Measurements from ENCODE around the gene GDF2.
A peak's percentile ranks its signal among the peaks of the same experiment; 100 is the strongest.

The GDF2 gene

DNA sequence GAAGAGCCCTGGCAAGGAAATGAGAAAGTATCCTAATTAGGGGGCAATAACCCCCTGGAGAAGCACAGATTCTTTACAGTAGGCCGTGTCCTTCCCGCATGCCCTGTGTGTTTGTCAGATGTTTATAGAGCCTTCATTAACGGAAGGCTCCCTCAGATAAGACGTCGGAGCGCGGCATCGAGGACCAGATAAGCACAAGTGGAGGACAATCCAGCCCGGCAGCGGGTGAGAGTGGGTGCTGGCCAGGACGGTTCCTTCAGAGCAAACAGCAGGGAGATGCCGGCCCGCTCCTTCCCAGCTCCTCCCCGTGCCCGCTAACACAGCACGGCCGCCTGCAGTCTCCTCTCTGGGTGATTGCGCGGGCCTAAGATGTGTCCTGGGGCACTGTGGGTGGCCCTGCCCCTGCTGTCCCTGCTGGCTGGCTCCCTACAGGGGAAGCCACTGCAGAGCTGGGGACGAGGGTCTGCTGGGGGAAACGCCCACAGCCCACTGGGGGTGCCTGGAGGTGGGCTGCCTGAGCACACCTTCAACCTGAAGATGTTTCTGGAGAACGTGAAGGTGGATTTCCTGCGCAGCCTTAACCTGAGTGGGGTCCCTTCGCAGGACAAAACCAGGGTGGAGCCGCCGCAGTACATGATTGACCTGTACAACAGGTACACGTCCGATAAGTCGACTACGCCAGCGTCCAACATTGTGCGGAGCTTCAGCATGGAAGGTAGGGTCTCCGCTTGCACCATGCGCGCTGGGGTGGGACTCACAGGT, at the start of gene GDF2:
Gene GDF2 (plus strand): TSS at position 155 of the 762 bp plus-strand sequence. CDS start 215 bp downstream, at position 370.
- DNase-seq: peak; percentile 59

DNA sequence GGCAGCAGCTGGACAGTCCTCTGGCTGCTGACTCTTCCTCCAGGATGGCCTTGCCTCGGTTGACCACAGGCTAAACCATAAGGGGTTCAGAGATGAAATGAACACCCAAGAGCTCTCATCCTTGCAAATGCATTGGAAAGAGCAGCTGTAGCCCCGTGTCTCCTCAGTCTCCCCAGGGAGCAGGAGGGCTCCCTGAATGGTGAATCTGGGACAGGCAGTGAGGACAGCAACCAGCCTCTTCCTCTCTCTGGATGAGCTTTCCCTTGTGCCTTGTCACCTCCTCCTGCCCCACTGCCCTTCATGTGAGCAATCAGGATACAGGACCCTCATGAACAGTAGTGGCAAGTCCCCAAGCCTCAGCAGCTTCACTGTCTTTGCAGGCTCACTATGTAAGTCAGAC, 46.2 kb upstream of the GDF2 start:
- DNase-seq: no peak

DNA sequence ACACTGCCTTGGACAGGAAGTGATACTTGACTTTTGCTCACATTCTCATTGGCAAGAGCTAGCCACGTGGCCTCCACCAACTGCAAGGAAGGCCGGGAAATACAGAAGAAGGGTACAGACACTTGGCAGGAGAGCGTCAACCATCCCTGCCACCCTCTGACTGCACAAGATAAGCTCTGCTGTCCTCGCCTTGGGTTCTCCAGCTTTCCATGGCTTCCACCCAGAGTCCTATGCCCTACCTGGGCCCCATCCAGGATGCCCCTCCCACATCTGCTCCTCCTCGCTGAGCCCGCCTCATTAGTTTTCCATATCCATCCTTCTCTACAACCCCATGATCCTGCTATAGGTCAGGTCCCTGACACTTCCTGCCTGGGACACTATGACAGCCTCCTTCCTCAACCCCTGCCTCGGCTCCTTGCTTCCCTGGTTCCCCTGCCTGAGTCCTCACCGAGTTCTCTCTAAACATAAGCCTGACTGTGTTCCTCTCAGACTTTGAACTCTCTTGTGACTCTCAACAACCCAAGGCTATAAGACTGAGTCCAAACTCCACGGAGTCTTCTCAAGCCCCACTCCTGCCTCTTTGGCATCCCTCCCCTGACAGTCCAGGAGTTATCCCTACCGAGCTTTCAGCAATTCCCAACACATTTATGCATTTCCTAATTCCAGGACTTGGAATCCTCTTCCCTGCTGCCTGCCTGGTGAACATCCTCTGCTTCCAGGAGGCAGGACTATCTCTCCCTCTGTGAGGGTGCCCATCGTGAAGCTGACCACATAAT, 45.5 kb upstream of the GDF2 start:
- DNase-seq: no peak

DNA sequence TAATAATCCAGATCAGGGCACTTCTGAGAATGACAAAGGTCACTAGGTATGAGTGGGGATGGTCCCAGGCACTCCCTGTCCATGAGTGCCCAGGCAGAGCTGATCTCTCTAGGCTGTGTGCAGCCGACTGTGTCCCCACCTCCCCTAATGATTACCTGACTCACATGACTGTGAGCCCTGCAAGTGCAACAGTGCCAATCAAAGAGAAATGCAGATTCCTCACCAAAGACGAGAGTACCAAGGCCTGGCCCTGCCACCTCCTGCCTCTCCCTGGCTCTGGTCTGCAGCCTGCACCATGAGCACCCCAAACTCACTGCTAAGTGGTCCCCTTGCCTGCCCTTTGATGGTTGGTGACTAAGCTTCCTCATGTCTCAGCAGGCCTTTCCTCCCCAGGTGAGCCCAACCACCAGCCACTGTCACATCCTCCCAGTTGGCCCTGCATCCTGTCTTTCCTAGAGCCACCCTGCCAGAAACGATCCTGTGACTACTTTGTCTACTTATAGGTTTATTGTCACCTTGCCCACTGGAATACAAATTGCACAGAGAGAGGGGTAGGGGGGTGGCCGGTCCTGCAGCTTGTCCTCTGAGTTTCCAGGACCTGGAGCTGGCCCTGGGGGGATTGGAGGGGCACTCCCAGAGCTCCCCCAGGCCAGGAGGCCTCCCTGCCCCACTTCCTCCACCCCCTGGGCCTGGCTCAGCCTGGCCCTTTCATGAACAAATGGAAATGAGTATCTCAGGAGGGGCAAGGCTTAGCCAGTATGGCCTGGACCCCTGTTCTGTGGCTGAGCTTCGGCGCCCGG, 44.7 kb upstream of the GDF2 start:
- no peak for DNase-seq

DNA sequence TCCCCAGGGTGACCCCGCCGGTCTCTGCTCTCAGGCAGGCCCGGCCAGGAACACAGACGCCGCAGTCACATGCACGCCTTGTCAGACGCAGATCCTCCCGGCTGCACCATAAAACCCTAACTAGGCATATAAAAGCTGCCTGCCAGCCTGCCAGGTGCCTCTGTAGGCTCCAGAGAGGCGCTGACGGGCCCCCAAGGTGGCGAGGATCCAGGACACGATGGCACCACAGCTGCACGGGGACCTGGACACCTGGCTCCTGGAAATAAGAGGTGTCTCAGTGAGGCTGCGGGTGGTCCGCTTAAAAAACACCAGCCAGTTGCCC, 44.1 kb upstream of the GDF2 start:
- no peak for DNase-seq

DNA sequence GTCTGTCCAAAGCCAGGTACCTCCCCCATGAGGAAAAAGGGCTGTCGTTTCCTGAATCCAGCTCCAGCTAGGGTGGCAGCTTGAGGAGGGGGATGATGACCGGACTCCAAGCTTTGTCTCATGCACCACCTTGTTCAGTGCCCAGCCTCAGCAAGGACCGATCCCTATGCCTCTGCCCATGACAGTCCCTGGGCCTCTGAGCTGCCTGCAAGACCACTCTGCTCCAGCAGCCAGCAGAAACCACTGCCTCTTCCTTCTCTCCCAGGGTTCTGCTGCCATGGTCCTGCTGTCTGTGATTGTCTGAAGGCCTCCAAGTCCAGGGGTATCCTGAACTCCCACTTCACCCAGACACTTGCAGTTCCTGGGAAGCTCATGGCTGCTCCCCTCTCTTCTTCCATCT, 43.5 kb upstream of the GDF2 start:
- DNase-seq: no peak

DNA sequence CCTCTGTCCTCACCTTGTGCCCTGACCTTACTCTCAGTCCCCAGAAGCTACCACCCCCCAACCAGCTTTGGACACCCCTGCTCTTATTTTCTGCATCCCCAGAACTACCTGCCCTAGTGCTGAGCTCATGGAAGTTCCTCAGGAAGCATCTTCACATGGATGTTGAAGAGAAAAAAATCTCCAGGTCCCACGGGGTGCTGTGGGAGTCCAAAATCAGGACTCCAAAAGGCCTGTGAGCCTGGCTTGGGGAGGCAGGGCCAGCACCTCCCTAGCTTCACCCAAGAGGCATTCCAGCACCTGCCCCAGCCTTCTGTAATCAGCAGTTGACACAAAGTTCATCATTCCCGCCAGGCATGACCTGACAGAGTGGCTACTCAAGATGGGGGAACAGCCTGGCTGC, 43.0 kb upstream of the GDF2 start:
- no peak for DNase-seq

DNA sequence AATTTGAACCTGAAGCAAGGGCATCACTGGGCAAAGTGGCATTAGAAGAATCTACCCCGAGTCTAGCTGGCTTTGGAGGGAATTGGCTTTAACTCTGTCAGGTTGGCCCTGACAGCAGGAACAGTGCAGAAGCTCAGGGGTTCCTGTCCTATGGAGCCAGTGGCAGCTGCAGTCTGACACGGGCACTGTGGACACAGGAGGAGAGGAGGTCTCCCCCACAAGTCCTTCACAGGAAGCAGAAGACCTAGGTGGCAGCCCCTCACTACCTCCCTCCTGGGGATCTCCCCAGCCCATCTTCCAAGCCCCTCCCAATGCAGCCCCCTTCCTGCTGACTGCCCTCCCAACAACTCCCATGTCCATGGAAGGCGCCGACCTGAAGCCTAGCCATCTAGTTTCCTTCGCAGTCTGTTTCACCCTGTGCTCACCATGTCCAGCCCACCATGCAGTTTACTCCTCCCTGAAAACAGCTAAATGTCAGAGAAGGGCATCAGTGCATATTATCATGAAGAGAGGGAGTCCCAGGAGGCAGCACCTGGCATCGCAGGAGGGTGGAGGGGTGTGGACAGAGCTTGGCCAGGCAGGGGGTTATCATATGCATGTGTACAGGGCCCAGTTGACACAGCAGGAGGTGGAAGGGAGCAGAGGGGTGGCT, 40.1 kb upstream of the GDF2 start:
- DNase-seq: no peak

DNA sequence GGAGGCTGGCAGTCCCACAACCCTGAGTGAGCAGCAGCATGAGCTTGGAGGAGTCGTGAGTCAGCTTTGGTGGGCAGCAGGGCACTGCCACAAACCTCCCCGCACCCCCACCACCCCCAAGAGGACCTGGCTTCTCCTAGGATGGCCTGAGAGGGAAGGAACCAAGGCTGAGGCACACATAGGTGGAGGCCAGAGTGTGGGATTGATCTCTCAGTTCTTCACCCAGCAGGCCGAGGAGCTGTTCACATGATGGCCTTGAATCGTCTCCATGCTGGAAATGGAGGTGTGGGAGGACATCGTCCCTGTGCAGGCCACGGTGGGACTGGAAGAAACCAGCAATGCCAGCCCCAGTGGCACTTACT, 39.6 kb upstream of the GDF2 start:
- no peak for DNase-seq

DNA sequence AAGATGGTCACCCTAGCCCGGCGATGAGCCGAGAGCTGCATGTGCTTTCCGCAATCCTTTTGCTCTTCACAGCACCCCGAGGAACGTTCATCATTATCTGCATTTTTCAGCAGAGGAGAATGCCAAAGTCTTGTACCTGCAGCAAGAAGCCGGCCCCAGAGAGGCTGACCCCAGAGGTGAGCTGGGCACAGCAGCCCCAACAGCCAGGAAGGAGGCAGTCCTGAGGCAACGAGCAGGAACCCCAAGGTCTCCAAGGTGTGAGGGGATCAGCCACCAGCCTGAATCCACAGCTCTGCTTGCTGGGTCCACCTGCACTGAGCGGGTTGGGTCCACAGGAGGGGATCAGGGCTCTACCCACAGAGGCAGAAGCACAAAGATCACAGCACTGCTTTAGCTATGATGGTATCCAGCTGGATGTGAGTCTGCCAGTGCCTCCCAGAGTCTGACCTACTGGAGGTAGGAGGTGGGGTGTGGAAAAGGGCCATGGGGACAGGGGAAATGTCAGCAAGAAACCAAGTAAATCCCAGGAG, 39.1 kb upstream of the GDF2 start:
- DNase-seq: no peak

DNA sequence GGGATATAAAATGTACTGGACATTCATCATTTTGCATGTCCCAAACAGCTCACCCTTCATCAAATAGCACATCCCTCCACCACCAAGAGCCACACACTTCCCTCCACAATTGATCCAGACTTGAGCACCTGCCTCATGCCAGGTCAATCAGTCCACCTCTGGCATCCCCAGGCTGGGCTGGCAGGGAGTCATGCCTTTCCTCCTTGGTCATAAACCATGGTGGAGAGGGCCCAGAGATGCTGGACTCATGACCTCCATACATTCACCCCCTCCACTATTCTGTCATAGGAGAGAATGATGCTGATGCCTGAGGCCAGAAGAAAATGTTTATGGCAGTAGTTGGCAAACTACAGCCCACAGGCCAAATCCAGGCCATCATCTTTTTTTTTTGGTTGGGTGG, 38.4 kb upstream of the GDF2 start:
- DNase-seq: no peak

DNA sequence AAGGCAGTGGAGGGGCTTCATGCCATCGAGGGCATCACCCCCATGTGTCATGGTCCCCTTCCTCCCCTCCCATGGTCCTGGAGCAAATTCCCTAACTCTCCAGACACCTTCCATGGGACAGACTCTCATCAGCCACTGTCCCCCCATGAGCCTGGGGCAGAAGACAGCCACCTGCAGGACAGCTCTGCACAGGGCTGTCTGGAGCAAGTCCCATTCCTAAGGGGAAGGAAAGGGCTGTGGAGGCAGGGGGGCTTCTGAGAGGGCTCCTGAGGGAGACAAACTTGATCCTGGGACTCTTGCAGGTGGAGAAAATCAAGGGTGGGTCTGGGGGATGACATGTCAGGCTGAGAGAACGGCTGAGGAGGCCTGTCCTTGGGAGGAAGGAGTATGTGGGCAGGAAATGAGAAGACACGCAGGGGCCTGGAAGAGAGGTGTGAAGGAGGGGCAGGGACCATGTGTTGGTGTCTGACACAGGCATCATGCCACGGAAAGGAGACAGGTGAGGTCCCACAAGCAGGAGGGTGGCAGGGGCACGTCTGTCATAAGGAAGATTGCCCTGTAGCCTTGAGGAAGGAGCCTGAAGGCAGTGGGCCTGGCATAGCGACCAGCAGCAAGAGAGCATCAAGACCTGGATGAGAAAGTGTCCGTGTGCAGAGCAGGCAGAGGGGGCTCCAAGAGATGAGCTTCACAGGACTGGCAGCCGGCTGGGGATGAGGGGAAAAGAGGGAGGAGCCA, 36.7 kb upstream of the GDF2 start:
- DNase-seq: no peak

DNA sequence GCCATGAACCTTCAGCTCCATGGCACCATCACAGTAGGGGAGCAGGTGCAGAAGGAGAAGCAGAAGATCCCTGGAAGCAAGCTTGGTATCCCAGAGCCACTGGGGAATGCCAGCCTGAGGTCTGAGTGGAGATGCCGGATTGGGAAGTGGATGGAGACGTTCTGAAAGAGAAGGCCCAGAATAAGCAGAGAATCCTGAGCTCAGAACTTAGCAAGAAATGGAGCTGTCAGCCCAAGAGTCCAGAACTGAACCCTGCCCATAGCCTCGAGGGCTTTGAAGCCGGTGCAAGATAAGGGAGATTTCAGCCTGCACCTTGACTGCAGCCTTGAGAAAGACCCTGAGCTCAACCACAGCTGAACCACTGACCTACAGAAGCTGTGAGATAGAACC, 36.1 kb upstream of the GDF2 start:
- DNase-seq: no peak

DNA sequence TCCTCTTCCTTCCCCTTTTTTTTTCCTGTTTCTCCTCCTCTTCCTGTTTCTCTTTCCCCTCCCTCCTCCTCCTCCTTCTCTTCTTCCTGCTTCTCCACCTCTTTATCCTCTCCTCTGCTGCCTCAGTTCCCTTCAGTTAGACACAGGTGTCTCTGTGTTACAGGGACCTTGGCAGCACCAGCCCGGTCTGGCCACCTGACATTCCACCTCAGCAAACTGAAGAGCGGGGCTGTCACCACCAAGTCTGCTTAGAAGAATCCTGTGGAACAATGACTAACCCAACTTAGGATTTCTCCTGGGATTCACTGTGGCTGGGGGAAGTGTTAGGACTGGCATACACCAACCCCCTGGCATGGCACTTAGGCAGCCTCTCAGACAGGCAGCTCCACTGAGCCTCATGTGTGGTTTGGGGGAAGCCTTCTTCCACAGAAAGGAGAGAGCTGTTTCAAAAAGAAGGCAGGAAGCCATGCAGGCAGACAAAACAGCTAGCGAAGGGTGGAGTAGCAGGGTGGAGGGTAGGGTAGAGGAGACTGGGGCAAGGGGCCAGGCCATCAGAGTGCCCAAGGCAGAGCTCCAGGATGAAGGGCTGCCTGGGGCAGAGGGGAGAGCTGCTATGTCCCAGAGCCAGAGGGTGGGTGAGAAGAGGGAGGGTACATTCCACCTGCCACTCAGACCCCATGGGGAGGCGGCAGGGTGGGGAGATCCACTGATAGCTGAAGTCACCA, 35.5 kb upstream of the GDF2 start:
- DNase-seq: no peak

DNA sequence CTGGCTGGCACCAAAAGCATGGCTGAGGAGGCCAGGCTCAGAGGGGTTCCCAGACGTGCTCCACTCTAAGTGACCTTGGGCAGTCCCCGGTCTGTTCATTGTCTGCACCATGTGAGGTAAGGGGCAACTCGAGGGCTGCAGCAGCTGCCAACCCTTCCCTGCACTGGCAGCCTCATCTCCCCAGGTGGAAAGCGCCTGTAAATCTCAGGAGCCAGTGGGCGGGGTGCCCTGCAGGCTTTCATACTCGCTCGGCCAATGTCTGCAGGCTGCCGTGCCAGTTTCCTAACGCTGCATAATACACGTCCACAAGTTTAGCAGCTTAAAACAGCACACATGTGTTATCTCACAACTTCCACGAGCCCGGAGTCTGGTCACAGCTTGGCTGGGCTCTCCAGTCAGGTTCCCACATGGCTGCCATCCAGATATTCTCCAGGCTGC, 34.9 kb upstream of the GDF2 start:
- DNase-seq: no peak

DNA sequence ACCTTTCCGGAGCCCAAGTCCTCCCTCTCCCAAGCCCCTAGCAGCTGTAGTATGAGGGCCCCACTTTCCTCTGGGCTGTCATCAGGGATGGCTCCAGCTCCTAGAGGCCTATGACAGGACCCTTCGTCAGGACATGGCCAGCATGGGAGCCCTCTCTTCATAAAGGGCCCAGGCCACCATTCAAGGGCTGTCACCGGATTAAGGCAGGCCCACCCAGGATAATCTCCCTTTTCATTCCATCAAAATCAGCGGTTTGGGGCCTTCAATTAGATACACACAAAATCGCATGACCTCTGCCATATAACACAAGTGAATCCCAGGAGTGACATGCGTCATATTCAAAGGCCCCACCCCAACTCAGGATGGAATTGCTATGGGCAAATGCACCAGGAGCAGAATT, 34.4 kb upstream of the GDF2 start:
- DNase-seq: no peak

DNA sequence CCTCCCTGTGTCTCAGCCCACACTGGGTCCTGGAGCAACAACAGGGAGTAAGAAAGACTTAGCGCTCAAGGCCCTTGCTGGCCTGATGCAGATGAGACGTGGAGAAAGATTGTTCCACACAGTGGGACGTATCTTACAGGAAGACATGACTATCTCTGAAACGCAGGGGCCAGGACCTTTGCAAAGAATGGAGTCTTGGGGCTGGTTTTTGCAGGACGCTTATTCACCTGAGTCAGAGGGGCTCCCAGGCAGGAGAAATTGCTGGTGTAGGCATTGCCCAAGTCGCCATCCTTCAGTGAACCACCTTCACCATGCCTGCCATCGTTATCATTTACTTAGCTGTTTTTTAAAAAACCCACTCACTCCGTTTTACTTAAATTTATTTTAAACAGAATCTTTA, 34.0 kb upstream of the GDF2 start:
- no peak for DNase-seq

DNA sequence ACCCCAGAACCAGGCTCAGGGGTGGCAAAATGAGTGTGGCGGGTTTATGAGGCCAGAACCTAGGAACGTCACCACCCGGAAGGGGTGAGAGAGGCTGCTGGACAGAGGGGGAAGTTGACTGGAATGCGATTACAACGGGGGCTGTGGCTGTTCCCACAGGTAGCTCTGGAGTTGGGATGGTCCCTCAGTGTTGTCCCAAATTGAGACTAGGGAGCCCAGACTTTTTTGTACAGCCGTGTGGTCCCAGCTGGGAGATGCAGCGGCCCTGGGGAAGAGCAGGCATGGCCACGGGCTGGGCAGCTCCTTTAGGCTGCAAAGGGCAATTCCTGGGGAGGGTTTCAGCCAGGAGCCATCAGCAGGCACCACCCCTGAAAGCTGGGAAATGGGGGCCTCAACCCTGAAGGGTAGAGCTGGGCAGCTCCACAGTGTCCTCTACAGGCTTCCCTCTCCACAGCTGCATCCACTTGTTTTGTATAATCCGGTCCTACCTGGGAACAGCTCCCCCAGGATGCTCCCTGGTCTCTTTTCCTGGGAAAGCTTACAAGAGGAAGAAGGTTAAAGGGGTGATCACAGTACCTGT, 33.2 kb upstream of the GDF2 start:
- no peak for DNase-seq

DNA sequence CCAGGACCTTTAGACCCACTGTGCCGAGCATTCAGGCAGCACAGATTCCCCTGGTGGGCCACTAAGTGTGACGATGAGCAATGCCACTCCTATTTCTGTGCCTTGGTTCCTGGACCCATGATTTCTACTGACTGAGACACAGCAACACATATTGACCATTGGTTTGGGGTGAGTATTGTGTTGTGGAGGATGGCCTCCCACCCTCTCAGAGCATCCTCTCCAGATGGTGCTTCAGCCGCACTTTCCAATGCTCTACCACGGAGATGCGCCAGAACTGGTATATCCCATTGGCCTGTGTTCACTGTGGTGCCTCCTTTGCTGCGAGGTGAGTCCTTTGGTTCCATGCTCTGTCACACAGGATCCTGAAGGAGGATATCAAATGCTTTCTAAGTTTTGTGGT, 32.3 kb upstream of the GDF2 start:
- DNase-seq: no peak

DNA sequence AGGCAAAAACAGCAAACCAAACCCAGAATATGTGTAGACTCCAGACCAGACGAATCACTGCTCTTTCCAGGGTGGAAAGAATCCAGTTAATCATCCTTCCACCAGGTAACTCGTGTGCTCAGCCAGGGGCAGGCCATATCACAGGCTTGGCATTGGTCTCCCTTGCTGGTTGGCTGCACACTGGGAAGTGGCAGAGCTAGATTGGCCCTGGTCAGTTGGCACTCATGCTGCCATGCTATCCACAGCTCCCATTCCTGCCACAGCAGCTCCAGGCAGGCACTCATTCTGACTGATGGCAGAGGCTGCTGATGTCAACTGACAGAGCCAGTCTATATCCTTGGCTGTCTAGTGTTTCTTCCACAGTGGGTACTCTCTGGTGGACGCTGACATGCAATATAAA, 31.9 kb upstream of the GDF2 start:
- DNase-seq: no peak

DNA sequence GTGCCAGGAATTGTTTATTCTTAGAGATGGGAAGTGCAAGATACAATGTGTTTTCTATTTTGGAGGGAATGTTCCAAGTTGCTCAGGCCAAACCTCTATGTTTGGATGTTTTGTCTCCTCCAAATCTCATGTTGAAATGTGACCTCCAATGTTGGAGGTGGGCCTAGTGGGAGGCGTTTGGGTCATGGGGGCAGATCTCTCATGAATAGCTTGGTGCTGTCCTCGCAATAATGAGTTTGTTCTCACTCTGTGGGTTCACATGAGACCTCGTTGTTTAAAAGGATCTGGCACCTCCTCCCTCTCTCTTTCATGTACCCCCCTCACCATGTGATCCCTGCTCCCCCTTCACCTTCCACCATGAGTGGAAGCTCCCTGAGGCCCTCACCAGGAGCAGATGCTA, 30.6 kb upstream of the GDF2 start:
- no peak for DNase-seq
